ENCODE data around the gene ITGB4.

Gene ITGB4

DNA sequence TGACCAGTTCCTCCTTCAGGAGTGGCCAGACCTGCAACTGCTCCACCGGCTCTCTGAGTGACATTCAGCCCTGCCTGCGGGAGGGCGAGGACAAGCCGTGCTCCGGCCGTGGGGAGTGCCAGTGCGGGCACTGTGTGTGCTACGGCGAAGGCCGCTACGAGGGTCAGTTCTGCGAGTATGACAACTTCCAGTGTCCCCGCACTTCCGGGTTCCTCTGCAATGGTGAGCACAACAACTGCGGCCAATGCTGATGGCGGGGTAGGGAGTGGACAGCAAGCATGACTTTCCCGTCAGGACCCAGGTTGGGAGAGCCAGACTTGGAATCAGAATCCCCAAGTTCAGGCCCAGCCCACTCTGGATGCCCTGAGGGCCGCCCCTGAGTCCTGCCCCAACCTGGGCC, 12.2 kb downstream of the ITGB4 start:
- DNase-seq: no peak

- DNase-seq: no peak
Observed at GRCh38 chr17:75734674-75735294, 13.5 kb downstream of the ITGB4 start.

- no peak for DNase-seq
Observed at GRCh38 chr17:75736173-75736835, 15.0 kb downstream of the ITGB4 start.

GRCh38 chr17:75737133-75737962, 16.1 kb downstream of the ITGB4 start:
- DNase-seq: no peak

- DNase-seq: no peak
Observed at GRCh38 chr17:75738218-75738802, 17.1 kb downstream of the ITGB4 start.

DNA sequence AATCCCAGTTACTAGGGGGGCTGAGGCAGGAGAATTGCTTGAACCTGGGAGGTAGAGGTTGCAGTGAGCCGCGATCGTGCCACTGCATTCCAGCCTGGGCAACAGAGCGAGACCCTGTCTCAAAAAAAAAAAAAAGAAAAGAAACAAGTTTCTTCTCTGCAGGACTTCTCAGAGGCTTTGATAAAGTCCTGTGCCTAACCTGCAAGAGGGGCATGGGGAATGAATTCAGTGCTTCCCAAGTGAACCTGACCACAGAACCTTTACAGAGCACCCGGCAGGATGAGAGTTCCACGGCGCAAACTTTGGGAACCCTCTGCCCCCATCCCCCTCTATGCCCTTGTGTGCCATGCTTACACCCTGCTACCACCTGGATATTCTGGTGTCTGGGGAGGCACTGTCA, 17.9 kb downstream of the ITGB4 start:
- DNase-seq: no peak

- no peak for DNase-seq
Observed at GRCh38 chr17:75739801-75740200, 18.5 kb downstream of the ITGB4 start.

- DNase-seq: no peak
Observed at GRCh38 chr17:75740215-75740614, 19.0 kb downstream of the ITGB4 start.

DNA sequence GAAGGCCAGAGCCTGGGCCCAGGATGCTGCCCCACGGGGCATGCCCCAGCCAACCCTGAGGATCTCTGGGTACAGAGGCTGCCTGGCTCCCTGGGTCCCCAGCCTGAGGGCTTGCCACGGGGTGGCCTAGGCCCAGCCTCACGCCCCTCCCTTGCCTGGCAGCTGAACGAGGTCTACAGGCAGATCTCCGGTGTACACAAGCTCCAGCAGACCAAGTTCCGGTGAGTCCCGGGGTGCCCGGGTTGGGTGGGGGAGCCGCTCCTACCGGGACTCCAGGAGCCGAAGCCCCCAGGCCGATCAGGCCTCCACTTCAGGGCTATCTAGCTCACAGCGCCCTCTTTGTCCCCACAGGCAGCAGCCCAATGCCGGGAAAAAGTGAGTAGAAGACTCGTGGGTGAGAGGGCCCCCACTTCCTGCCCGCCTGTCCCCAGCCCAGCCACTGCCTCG, 19.4 kb downstream of the ITGB4 start:
- no peak for DNase-seq

DNA sequence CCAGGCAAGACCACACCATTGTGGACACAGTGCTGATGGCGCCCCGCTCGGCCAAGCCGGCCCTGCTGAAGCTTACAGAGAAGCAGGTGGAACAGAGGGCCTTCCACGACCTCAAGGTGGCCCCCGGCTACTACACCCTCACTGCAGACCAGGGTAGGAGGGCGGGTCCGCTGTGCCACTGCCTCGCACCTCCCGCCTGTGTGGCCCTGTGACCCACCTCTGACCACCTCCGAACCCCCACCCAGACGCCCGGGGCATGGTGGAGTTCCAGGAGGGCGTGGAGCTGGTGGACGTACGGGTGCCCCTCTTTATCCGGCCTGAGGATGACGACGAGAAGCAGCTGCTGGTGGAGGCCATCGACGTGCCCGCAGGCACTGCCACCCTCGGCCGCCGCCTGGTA, 21.1 kb downstream of the ITGB4 start:
- DNase-seq: no peak

- no peak for DNase-seq
Observed at GRCh38 chr17:75743625-75744206, 22.5 kb downstream of the ITGB4 start.

GRCh38 chr17:75748706-75749105, 27.4 kb downstream of the ITGB4 start:
- DNase-seq: no peak

GRCh38 chr17:75749545-75750389, 28.5 kb downstream of the ITGB4 start:
- DNase-seq: peak; percentile 95

GRCh38 chr17:75750661-75751423, 29.6 kb downstream of the ITGB4 start:
- DNase-seq: no peak

- DNase-seq: no peak
Observed at GRCh38 chr17:75751676-75752404, 30.6 kb downstream of the ITGB4 start.

GRCh38 chr17:75752405-75752709, 31.1 kb downstream of the ITGB4 start:
- DNase-seq: no peak

DNA sequence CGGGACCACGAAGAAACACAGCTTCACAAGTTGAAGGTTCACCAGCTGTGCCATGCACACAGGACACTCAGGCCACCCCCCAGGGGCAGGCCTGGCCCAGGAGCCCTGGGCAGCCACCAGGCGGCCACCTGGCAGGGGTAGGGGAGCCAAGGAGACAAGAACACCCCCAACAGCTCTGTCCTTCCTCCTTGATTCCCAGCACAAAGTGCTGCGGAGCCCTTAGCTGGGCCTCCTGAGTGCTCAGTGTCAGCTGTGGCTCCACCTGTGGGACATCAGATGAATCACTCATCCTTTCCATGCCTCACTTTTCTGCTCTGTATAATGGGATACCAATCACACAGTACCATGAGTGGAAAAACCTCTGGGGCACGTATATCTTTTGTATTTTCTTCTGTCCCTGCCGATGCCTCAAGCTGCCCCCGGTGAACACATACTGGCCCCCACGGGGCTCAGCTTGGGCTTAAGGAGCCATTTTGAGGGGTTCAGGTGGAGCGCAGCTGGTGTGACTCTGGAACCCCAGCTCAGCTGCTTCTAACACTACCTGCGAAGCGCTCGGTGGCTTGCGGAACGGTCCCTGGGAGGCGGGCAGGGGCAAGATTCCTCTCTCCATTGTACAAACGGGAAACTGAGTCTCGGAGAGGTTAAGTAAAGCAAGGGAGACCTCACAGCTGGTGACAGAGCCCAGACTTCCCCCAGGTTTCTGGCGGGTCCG, 31.7 kb downstream of the ITGB4 start:
- no peak for DNase-seq

DNA sequence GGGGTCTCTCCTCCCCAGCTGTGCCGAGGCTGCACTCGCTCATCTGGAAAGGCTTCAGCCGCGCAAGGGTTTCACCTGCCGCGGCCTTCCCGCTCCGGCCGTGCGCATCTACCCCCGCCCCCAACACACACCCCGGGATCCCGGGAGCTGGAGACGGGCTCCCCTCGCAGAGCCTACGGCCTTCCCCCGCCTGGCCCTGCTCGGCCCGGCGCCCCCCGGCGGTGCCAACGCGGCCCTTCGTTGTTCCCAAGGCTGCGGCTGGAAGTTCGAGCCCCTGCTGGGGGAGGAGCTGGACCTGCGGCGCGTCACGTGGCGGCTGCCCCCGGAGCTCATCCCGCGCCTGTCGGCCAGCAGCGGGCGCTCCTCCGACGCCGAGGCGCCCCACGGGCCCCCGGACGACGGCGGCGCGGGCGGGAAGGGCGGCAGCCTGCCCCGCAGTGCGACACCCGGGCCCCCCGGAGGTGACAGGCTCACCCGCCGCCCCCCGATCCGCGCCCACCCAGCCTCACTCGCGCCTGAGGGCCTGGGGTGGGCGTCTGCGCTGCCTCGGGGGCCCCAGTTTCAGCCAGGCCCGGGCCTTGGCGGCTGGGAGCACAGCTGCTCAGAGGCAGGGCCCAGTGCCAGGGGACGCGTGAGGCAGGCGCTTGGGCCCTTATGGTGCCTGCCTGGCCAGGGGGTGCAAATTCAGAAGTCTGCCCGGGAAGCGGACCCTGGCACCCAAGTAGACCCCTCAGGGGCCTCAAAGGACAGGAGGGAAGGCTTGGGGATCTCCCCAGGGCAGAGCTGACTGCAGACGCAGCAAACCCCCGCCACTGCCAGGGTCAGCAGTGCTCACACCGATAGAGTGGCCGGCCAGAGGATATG, 32.5 kb downstream of the ITGB4 start:
- DNase-seq: peak; percentile 84

Measured in CD4-positive, alpha-beta T cell treated with Interleukin-17A for 4 hours (primary cell).